Bone marrow (tissue), 2 donors: ENCODE data around the gene TMC3.

ENCODE experiments used
- DNase-seq, 2 donors: peaks; one replicate each; lab custom pipeline; 2025; lab: John Stamatoyannopoulos, UW

TMC3 gene

GRCh38 chr15:81298611-81299010 is 75.4 kb downstream of the TMC3 start:
- no peak for DNase-seq

GRCh38 chr15:81297603-81298575 is 76.1 kb downstream of the TMC3 start:
- DNase-seq: peak in 1 of 2 donors; percentile 50

GRCh38 chr15:81297147-81297572 is 76.9 kb downstream of the TMC3 start:
- DNase-seq: no peak

- DNase-seq: peak; percentile 14 to 83
These were observed 77.3 kb downstream of the TMC3 start for GRCh38 chr15:81296673-81297072.

- no peak for DNase-seq
These were observed 77.8 kb downstream of the TMC3 start for GRCh38 chr15:81296186-81296585.

- DNase-seq: no peak
These were observed 78.4 kb downstream of the TMC3 start for GRCh38 chr15:81295486-81296121.

GRCh38 chr15:81294516-81294880 is 79.5 kb downstream of the TMC3 start:
- DNase-seq: no peak

GRCh38 chr15:81293728-81294515 is 80.1 kb downstream of the TMC3 start:
- peak in 1 of 2 donors; percentile 93 for DNase-seq

- DNase-seq: no peak
These were observed 81.5 kb downstream of the TMC3 start for GRCh38 chr15:81292523-81293001.

- DNase-seq: no peak
These were observed 82.0 kb downstream of the TMC3 start for GRCh38 chr15:81291916-81292522.

GRCh38 chr15:81289910-81290309 is 84.1 kb downstream of the TMC3 start:
- DNase-seq: no peak

GRCh38 chr15:81288616-81289015 is 85.4 kb downstream of the TMC3 start:
- no peak for DNase-seq

GRCh38 chr15:81288040-81288439 is 86.0 kb downstream of the TMC3 start:
- DNase-seq: no peak

GRCh38 chr15:81286621-81287121 is 87.3 kb downstream of the TMC3 start:
- peak in 1 of 2 donors; percentile 63 for DNase-seq

- no peak for DNase-seq
These were observed 88.6 kb downstream of the TMC3 start for GRCh38 chr15:81285461-81285860.

GRCh38 chr15:81284256-81285031 is 89.6 kb downstream of the TMC3 start:
- DNase-seq: peak in 1 of 2 donors; percentile 15

GRCh38 chr15:81282911-81283310 is 91.1 kb downstream of the TMC3 start:
- no peak for DNase-seq

- DNase-seq: no peak
These were observed 91.5 kb downstream of the TMC3 start for GRCh38 chr15:81282606-81282895.

- DNase-seq: no peak
These were observed 92.0 kb downstream of the TMC3 start for GRCh38 chr15:81281766-81282605.

- no peak for DNase-seq
These were observed 92.6 kb downstream of the TMC3 start for GRCh38 chr15:81281456-81281735.
